Neural cell (in vitro differentiated cells): ENCODE data around the gene DMXL1. TPM values are rescaled to one million over a fixed set of nuclear protein-coding genes. Genes with fewer than 3 reads are reported as not detected.
A peak's percentile ranks its signal among the peaks of the same experiment; 100 is the strongest.

Source experiments
- H2AFZ ChIP-seq: fragments of 200-600, 300-800 bp; sonication (generic), shearing (Covaris generic); 2 replicates; pipeline ENCODE4 v1.6.0; 2014; ENCODE audit warnings: low read depth, mild to moderate bottlenecking, antibody characterized with exemption, low read length, moderate library complexity
- H3F3A ChIP-seq: fragments of 200-600 bp; shearing (Covaris generic); 2 replicates; pipeline ENCODE4 v1.6.1; 2016; ENCODE audit warnings: mild to moderate bottlenecking, moderate library complexity, mixed read lengths, antibody characterized with exemption, low read length; ENCODE audit not compliant: insufficient read depth, poor library complexity, severe bottlenecking
- H3K27ac ChIP-seq: fragments of 200-600, 300-800 bp; sonication (generic), shearing (Covaris generic); 2 replicates; pipeline ENCODE4 v1.5.1; 2014; ENCODE audit warnings: mild to moderate bottlenecking, low read length, moderate library complexity
- H3K27me3 ChIP-seq: fragments of 300-800, 200-600 bp; sonication (generic), shearing (Covaris generic); 2 replicates; pipeline ENCODE4 v1.6.0; 2014; ENCODE audit warnings: mild to moderate bottlenecking, low read depth, low read length, moderate library complexity; ENCODE audit not compliant: insufficient read depth
- H3K36me3 ChIP-seq: fragments of 300-800, 200-600 bp; sonication (generic), shearing (Covaris generic); 2 replicates; pipeline ENCODE4 v1.5.1; 2014; ENCODE audit warnings: mild to moderate bottlenecking, antibody characterized with exemption, low read length, moderate library complexity; ENCODE audit not compliant: insufficient read depth
- H3K4me2 ChIP-seq: fragments of 300-800, 200-600 bp; sonication (generic), shearing (Covaris generic); 2 replicates; pipeline ENCODE4 v1.6.0; 2014; ENCODE audit warnings: mild to moderate bottlenecking, low read length
- H3K4me3 ChIP-seq: fragments of 300-800, 200-600 bp; sonication (generic), shearing (Covaris generic); 2 replicates; pipeline ENCODE4 v1.5.1; 2014; ENCODE audit warnings: mild to moderate bottlenecking, low read length, moderate library complexity
- H3K79me2 ChIP-seq: fragments of 200-600 bp; shearing (Covaris generic); replicated peaks from 2 replicates; pipeline ENCODE4 v1.6.0; 2014; ENCODE audit warnings: mild to moderate bottlenecking, low read length, moderate library complexity; ENCODE audit not compliant: insufficient read depth
- H3K9ac ChIP-seq: fragments of 300-800, 200-600 bp; sonication (generic), shearing (Covaris generic); 2 replicates; pipeline ENCODE4 v1.6.1; 2016; ENCODE audit warnings: mild to moderate bottlenecking, low read length, mixed read lengths
- H3K9me2 ChIP-seq: fragments of 200-600 bp; shearing (Covaris generic); 2 replicates; pipeline ENCODE4 v1.6.1; 2016; ENCODE audit warnings: mild to moderate bottlenecking, low read length, mixed read lengths; ENCODE audit not compliant: insufficient read depth
- H3K9me3 ChIP-seq: fragments of 200-600, 300-800 bp; sonication (generic), shearing (Covaris generic); 2 replicates; pipeline ENCODE4 v1.6.1; 2016; ENCODE audit warnings: mild to moderate bottlenecking, mixed run types, low read length, moderate library complexity, mixed read lengths
- H4K20me1 ChIP-seq: fragments of 200-600 bp; shearing (Covaris generic); 2 replicates; pipeline ENCODE4 v1.6.1; 2016; ENCODE audit warnings: mild to moderate bottlenecking, mixed run types; ENCODE audit not compliant: insufficient read depth
- EP300 ChIP-seq: fragments of 450-650 bp; conservative IDR thresholded peaks from 2 replicates; pipeline ENCODE4 v1.6.1; 2014; ENCODE audit warnings: antibody characterized with exemption, mild to moderate bottlenecking, moderate library complexity; ENCODE audit not compliant: poor library complexity, severe bottlenecking
- EZH2 ChIP-seq: fragments of 200-600, 300-800 bp; shearing (Covaris generic), sonication (generic); IDR thresholded peaks from 2 replicates; pipeline ENCODE4 v1.6.1; 2014; ENCODE audit warnings: antibody characterized with exemption, low read length, borderline replicate concordance, mild to moderate bottlenecking; ENCODE audit not compliant: insufficient read depth, poor library complexity, severe bottlenecking
- MXI1 ChIP-seq: fragments of 450-650 bp; conservative IDR thresholded peaks from 2 replicates; pipeline ENCODE4 v1.6.1; 2014; ENCODE audit warnings: antibody characterized with exemption, mild to moderate bottlenecking; ENCODE audit not compliant: poor library complexity, severe bottlenecking
- POLR2AphosphoS5 ChIP-seq: IDR thresholded peaks from 2 replicates; pipeline ENCODE4 v1.6.1; 2012
- RAD21 ChIP-seq: fragments of 450-650 bp; conservative IDR thresholded peaks from 2 replicates; pipeline ENCODE4 v1.6.1; 2014; ENCODE audit warnings: antibody characterized with exemption, mild to moderate bottlenecking, moderate library complexity
- SMC3 ChIP-seq: fragments of 450-650 bp; conservative IDR thresholded peaks from 2 replicates; pipeline ENCODE4 v1.6.1; 2014; ENCODE audit warnings: antibody characterized with exemption, mild to moderate bottlenecking, moderate library complexity; ENCODE audit not compliant: poor library complexity
- TAF1 ChIP-seq: IDR thresholded peaks from 2 replicates; pipeline ENCODE4 v1.6.1; 2012; ENCODE audit warnings: low read depth
- polyA plus RNA-seq: library from polyadenylated mRNA; depleted of rRNA; stranded (reverse); fragments of >200 nt; gene quantifications from 2 replicates; pipeline ENCODE4 v1.2.3, GENCODE V29; 2014
- TF ChIP-seq, protein P1 (sequence below): fragments of 450-650 bp; IDR thresholded peaks from 2 replicates; pipeline ENCODE4 v1.5.1; 2014; ENCODE audit warnings: antibody characterized with exemption, mild to moderate bottlenecking, moderate library complexity; ENCODE audit not compliant: poor library complexity, severe bottlenecking
- TF ChIP-seq, protein P2 (sequence below): IDR thresholded peaks from 2 replicates; pipeline ENCODE4 v1.6.1; 2012; ENCODE audit warnings: borderline replicate concordance

The DMXL1 gene
- polyA plus RNA-seq, 1 donor from 2014 or later, result 46.9 TPM

DNA sequence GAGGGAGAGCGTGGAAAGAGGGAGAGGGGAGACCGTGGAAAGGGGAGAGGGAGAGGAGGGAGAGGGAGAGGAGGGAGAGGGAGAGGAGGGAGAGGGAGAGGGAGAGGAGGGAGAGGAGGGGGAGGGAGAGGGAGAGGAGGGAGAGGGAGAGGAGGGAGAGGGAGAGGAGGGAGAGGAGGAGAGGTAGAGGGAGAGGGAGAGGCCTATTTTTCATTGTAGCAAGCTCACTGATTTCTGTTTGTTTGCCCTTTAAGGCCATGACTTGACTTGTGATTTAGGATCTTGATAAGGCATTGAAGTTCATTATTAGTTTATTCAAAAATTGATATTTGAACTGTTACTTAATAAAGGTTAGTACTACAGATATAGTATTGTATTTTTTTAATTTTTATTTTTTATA, 52.4 kb downstream of the DMXL1 start:
- TF ChIP-seq EP300 (no peak), EZH2 (no peak)
- TF ChIP-seq, protein P1, sequence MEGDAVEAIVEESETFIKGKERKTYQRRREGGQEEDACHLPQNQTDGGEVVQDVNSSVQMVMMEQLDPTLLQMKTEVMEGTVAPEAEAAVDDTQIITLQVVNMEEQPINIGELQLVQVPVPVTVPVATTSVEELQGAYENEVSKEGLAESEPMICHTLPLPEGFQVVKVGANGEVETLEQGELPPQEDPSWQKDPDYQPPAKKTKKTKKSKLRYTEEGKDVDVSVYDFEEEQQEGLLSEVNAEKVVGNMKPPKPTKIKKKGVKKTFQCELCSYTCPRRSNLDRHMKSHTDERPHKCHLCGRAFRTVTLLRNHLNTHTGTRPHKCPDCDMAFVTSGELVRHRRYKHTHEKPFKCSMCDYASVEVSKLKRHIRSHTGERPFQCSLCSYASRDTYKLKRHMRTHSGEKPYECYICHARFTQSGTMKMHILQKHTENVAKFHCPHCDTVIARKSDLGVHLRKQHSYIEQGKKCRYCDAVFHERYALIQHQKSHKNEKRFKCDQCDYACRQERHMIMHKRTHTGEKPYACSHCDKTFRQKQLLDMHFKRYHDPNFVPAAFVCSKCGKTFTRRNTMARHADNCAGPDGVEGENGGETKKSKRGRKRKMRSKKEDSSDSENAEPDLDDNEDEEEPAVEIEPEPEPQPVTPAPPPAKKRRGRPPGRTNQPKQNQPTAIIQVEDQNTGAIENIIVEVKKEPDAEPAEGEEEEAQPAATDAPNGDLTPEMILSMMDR, result no peak
- Histone ChIP-seq H3K36me3 (no peaks in the 10 kb centered on the region), H3K79me2 (no peaks in the 10 kb centered on the region), H3F3A (no peaks in the 10 kb centered on the region), H3K4me2 (no peak overlapping the region), H4K20me1 (no peaks in the 10 kb centered on the region), H2AFZ (no peak overlapping the region), H3K9ac (no peak overlapping the region), H3K27me3 (no peaks in the 10 kb centered on the region), H3K4me3 (no peak overlapping the region), H3K9me2 (no peaks in the 10 kb centered on the region), H3K27ac (no peak overlapping the region), H3K9me3 (no peaks in the 10 kb centered on the region)

DNA sequence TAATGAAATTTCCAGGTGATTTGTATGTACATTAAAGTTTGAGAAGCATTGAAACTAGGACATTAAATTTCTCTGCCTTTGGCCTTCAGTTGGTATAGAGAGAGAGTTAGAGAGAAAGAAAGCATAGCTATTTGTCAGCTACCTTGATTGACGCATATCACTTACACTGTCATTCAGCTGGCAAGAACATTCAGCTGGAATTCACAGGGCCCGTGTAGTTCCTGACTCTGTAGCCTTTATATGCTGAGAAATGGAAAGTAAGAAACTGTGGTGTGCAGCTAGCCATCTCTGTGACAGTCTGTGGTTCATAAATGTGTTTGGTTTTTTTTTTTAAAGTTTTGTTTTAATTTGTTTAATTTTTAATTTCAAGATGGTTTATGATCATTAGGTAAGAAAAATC, 58.9 kb downstream of the DMXL1 start:
- Histone ChIP-seq H2AFZ (no peak overlapping the region), H3K4me2 (no peak overlapping the region), H3K27ac (no peak overlapping the region), H4K20me1 (no peaks in the 10 kb centered on the region), H3K9me2 (no peaks in the 10 kb centered on the region), H3F3A (no peaks in the 10 kb centered on the region), H3K4me3 (no peak overlapping the region), H3K9ac (no peak overlapping the region), H3K27me3 (no peaks in the 10 kb centered on the region), H3K9me3 (no peaks in the 10 kb centered on the region), H3K36me3 (no peaks in the 10 kb centered on the region), H3K79me2 (no peaks in the 10 kb centered on the region)
- TF ChIP-seq EP300, result peak; percentile 68
- TF ChIP-seq, protein P1, result no peak

DNA sequence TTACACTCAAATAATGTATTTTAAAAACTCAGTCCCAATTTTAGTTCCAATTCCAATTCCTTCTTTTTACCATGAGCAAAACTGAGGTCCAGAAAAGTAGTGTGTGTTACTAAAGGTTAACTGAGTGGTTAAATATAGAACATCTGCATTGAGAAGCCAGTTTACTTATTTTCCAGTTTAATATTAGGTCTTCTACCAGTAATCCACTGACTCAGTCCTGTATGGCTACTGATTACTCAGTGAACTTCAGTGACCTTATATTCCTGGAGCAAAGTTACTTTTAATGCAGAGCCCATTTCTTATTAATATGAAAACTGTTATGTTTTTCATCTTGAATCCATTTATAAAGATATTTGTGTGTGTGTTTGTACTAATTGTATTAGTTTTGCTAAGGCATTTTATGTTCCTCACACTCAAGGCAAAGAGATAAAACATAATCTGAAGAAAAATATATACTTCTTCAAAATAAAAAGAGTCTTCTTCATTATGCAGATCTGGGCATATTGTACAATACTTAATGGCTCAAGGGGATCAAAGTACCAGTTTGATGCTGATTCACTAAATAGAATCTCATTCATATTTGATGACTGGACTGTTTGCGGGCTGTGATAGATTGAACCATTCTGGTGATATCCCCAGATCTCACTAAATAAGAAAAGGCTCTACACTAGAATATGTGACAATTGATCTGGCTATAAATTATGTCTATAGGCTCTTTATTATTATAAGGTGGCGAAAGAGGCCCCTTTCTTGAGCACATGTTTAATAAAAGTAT, 60.8 kb downstream of the DMXL1 start:
- no peak overlapping the region for H3K9ac ChIP-seq
- no peak overlapping the region for H3K4me3 ChIP-seq

More for the DNA sequence above, 60.8 kb downstream of the DMXL1 start:
- Histone ChIP-seq H3K4me2 (no peak overlapping the region), H2AFZ (no peak overlapping the region), H3K9me2 (no peaks in the 10 kb centered on the region), H3K79me2 (no peaks in the 10 kb centered on the region), H3K36me3 (no peaks in the 10 kb centered on the region), H3F3A (no peaks in the 10 kb centered on the region), H3K9me3 (no peaks in the 10 kb centered on the region), H4K20me1 (no peaks in the 10 kb centered on the region), H3K27me3 (no peaks in the 10 kb centered on the region), H3K27ac (no peak overlapping the region)
- TF ChIP-seq, protein P2, sequence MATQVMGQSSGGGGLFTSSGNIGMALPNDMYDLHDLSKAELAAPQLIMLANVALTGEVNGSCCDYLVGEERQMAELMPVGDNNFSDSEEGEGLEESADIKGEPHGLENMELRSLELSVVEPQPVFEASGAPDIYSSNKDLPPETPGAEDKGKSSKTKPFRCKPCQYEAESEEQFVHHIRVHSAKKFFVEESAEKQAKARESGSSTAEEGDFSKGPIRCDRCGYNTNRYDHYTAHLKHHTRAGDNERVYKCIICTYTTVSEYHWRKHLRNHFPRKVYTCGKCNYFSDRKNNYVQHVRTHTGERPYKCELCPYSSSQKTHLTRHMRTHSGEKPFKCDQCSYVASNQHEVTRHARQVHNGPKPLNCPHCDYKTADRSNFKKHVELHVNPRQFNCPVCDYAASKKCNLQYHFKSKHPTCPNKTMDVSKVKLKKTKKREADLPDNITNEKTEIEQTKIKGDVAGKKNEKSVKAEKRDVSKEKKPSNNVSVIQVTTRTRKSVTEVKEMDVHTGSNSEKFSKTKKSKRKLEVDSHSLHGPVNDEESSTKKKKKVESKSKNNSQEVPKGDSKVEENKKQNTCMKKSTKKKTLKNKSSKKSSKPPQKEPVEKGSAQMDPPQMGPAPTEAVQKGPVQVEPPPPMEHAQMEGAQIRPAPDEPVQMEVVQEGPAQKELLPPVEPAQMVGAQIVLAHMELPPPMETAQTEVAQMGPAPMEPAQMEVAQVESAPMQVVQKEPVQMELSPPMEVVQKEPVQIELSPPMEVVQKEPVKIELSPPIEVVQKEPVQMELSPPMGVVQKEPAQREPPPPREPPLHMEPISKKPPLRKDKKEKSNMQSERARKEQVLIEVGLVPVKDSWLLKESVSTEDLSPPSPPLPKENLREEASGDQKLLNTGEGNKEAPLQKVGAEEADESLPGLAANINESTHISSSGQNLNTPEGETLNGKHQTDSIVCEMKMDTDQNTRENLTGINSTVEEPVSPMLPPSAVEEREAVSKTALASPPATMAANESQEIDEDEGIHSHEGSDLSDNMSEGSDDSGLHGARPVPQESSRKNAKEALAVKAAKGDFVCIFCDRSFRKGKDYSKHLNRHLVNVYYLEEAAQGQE, result no peak
- TF ChIP-seq, protein P1, result no peak
- no peak for TF ChIP-seq SMC3
- no peak for TF ChIP-seq TAF1
- TF ChIP-seq EZH2, result no peak
- no peak for TF ChIP-seq MXI1
- TF ChIP-seq POLR2AphosphoS5, result no peak
- TF ChIP-seq EP300, result no peak
- TF ChIP-seq RAD21, result no peak
